Activated B cell treated with CpG ODN at 0.5 μM for 24 hours (primary cell): ENCODE results near the gene DTNBP1. TPM values are rescaled to one million over a fixed set of nuclear protein-coding genes. Genes with fewer than 3 reads are reported as not detected.

Experiments used
- ATAC-seq: fragments of 200-7000 bp; cut with Tn5 transposase; one replicate; pipeline ENCODE4 v1.10.0; 2021; ENCODE audit warnings: low read depth, mild to moderate bottlenecking, moderate library complexity
- CTCF ChIA-PET: fragments of 350-600 bp; sonication (Branson Sonifier 250); formaldehyde crosslinking; loops from one replicate; lab custom pipeline; 2021; ENCODE audit warnings: antibody characterized with exemption; lab: Charles Lee
- POLR2A ChIA-PET: fragments of 350-600 bp; sonication (Branson Sonifier 250); formaldehyde crosslinking; loops from one replicate; lab custom pipeline; 2021; ENCODE audit warnings: antibody characterized with exemption; lab: Charles Lee
- DNase-seq: peaks from one replicate; pipeline ENCODE4 v3.0.0; 2022
- H3K27ac Mint-ChIP-seq: one replicate; pipeline ENCODE4 v1.8.0; 2020; ENCODE audit warnings: mixed read lengths
- H3K27me3 Mint-ChIP-seq: one replicate; pipeline ENCODE4 v1.8.0; 2021; ENCODE audit warnings: mixed read lengths
- H3K36me3 Mint-ChIP-seq: one replicate; pipeline ENCODE4 v1.8.0; 2021; ENCODE audit warnings: low read depth, mixed read lengths
- H3K4me1 Mint-ChIP-seq: one replicate; pipeline ENCODE4 v1.8.0; 2021; ENCODE audit warnings: mixed read lengths
- H3K4me3 Mint-ChIP-seq: one replicate; pipeline ENCODE4 v1.8.0; 2020; ENCODE audit warnings: mild to moderate bottlenecking, mixed read lengths
- H3K9me3 Mint-ChIP-seq: one replicate; pipeline ENCODE4 v1.8.0; 2020; ENCODE audit warnings: mixed read lengths
- intact Hi-C: fragments of 100-400 bp; cut with micrococcal nuclease; formaldehyde crosslinking; loops from one replicate; pipeline ENCODE4 v1.15.1; 2024
- total RNA-seq: library from RNA; stranded (reverse); gene quantifications from 2 replicates; pipeline ENCODE4 v1.2.3, GENCODE V29; 2022
- TF ChIP-seq, protein P1 (sequence below): fragments of 200-600 bp; IDR thresholded peaks from one replicate; pipeline ENCODE4 v1.8.0; 2022; ENCODE audit warnings: antibody characterized with exemption, mild to moderate bottlenecking

DTNBP1 gene
- total RNA-seq, 1 donor from 2014 or later, result 50.3 TPM

DNA sequence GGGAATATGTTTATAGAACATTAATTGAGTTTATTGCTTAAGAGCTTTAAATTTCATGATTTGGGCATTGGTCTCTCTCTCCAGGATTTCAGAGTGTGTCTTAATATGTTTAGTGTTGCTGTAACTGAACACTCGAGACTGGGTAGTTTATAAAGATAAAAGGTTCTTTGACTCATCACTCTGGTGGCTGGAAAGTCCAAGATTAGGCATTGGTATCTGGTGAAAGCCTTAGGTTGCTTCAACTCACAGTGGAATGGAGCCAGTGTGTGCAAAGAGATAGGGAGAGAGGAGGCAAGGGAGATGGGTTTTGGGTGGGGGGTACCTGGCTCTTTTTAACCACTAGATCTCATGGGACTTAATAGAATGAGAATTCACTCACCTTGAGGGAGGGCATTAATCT lies 35.6 kb upstream of the DTNBP1 start:
- peaks cover 5% of the 10 kb centered on the region for H3K4me1 Mint-ChIP-seq
- no peaks in the 10 kb centered on the region for H3K36me3 Mint-ChIP-seq
- DNase-seq, result no peak
- ATAC-seq, result no peak
- peaks cover 4% of the 10 kb centered on the region for H3K9me3 Mint-ChIP-seq
- peaks cover 2% of the 10 kb centered on the region for H3K27me3 Mint-ChIP-seq
- ChIA-PET CTCF (interaction anchor here (1.9 kb wide), 1 partner anchor 485 kb away, joined by 7 read pairs; no protein-coding TSS in a partner anchor), POLR2A (no interaction called here)
- intact Hi-C loops, result no loop called here
- no peak overlapping the region for H3K4me3 Mint-ChIP-seq
- TF ChIP-seq, protein P1, sequence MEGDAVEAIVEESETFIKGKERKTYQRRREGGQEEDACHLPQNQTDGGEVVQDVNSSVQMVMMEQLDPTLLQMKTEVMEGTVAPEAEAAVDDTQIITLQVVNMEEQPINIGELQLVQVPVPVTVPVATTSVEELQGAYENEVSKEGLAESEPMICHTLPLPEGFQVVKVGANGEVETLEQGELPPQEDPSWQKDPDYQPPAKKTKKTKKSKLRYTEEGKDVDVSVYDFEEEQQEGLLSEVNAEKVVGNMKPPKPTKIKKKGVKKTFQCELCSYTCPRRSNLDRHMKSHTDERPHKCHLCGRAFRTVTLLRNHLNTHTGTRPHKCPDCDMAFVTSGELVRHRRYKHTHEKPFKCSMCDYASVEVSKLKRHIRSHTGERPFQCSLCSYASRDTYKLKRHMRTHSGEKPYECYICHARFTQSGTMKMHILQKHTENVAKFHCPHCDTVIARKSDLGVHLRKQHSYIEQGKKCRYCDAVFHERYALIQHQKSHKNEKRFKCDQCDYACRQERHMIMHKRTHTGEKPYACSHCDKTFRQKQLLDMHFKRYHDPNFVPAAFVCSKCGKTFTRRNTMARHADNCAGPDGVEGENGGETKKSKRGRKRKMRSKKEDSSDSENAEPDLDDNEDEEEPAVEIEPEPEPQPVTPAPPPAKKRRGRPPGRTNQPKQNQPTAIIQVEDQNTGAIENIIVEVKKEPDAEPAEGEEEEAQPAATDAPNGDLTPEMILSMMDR, result no peak
- H3K27ac Mint-ChIP-seq, result no peak overlapping the region

DNA sequence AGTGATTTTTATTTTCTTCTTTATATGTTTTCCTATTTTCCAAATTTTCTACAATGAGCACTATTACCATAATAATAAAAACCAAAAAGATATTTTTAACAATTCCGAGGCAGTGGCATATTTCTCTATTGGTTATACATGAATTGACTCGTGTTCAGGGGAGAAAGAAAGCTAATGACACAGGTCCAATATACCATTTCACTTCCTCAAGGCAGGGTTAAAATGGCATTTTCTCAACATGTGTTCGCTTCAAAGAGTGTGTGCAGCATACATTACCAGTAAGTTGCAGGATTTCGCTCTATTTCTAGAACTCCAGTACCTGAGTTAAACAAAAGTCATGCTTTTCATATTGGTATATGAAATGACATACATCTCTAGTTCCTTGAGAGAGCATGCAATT lies 35.1 kb upstream of the DTNBP1 start:
- H3K27me3 Mint-ChIP-seq, result peaks cover 4% of the 10 kb centered on the region
- DNase-seq, result no peak
- no peaks in the 10 kb centered on the region for H3K9me3 Mint-ChIP-seq
- H3K36me3 Mint-ChIP-seq, result no peaks in the 10 kb centered on the region
- peaks cover 5% of the 10 kb centered on the region for H3K4me1 Mint-ChIP-seq
- no peak overlapping the region for H3K27ac Mint-ChIP-seq
- TF ChIP-seq, protein P1, result no peak
- no peak for ATAC-seq
- H3K4me3 Mint-ChIP-seq, result no peak overlapping the region
- ChIA-PET POLR2A (interaction anchor here (0.6 kb wide), 1 partner anchor 187 kb away, joined by 3 read pairs; no protein-coding TSS in a partner anchor), CTCF (interaction anchor here (1.9 kb wide), 1 partner anchor 486 kb away, joined by 7 read pairs; no protein-coding TSS in a partner anchor)
- intact Hi-C loops, result no loop called here

DNA sequence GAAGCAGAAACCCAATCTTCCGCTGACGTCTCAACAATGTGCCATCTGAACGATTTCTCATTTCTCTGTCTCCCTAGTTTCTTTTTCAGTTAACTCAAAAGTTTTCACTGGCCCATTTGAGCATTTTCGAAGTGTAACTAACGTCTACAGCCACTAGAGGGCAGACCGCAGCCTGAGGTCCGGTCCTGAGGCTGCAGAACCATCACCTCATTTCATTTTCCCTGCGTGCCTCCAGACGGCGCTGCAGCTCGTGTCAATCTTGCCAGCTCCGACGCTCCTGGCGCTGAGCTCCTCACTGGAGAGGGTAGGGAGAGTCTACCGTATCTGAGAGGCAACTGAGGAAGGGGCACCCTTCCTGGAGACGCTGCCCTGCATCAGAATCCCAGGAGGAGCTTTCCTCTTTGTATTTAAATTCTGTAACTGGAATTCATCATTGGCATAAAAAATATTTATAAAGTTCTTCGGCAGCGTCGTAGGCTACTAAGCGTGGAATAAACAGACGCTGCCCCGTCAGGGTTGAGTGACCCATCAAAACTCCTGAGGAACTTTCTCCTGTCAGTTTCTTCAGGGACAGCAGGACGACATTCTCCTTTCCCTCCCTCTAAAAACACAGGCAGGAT lies 28.5 kb upstream of the DTNBP1 start:
- Mint-ChIP-seq H3K27ac (no peak overlapping the region), H3K4me1 (peaks cover 9% of the 10 kb centered on the region), H3K27me3 (peaks cover 2% of the 10 kb centered on the region), H3K36me3 (no peaks in the 10 kb centered on the region), H3K9me3 (no peaks in the 10 kb centered on the region), H3K4me3 (peak overlapping the region; percentile 17)
- POLR2A ChIA-PET, result interaction anchor here (0.6 to 1.7 kb wide), 3 partner anchors 8 to 492 kb away, joined by 3 to 7 read pairs (median 6); partner anchors contain the start of gene MYLIP
- ATAC-seq, result peak; percentile 99
- TF ChIP-seq, protein P1, result peak; percentile 95
- intact Hi-C loops, result loop anchor here (1.0 to 2.0 kb wide), 6 partner anchors 210 to 1395 kb away; partner anchors contain the start of gene MYLIP
- CTCF ChIA-PET, result interaction anchor here (0.6 to 3.1 kb wide), 29 partner anchors 9 to 1395 kb away, joined by 3 to 116 read pairs (median 4); partner anchors contain the start of gene MYLIP
- DNase-seq, result peak; percentile 64

DNA sequence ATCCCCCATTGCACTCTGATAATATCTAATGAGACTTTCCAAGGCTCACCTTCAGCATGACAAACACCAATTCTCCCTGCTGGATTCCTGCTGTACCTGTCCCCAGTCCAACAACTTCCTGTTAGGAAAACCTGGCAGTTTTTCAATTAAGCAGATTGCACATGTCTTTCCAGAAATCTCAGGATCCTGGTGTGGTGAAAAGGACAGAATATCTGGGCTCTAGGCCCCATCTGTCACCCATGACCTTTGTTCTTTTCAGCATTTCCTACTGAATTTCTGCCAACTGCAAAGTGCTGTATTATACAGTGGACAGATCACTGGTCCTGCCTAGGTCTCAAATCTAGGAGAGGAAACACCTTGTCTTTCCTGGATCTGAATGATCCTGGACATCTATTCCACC lies 27.7 kb upstream of the DTNBP1 start:
- TF ChIP-seq, protein P1, result no peak
- H3K9me3 Mint-ChIP-seq, result no peaks in the 10 kb centered on the region
- H3K4me1 Mint-ChIP-seq, result peaks cover 9% of the 10 kb centered on the region
- H3K36me3 Mint-ChIP-seq, result no peaks in the 10 kb centered on the region
- ChIA-PET CTCF (no interaction called here), POLR2A (no interaction called here)
- ATAC-seq (no peak), DNase-seq (no peak)
- no peak overlapping the region for H3K27ac Mint-ChIP-seq
- intact Hi-C loops, result loop anchor here (2.0 kb wide), 1 partner anchor 1396 kb away; no protein-coding TSS in a partner anchor
- H3K27me3 Mint-ChIP-seq, result peaks cover 2% of the 10 kb centered on the region
- H3K4me3 Mint-ChIP-seq, result no peak overlapping the region
